GM18502 (cell line): ENCODE measurements around the gene COMT.

Experiments used
- ATAC-seq: cut with Tn5 transposase; IDR thresholded peaks from one replicate; pipeline ENCODE4 v1.9.1; 2021; ENCODE audit warnings: mild to moderate bottlenecking; ENCODE audit not compliant: unreplicated experiment, poor library complexity

Gene COMT

DNA sequence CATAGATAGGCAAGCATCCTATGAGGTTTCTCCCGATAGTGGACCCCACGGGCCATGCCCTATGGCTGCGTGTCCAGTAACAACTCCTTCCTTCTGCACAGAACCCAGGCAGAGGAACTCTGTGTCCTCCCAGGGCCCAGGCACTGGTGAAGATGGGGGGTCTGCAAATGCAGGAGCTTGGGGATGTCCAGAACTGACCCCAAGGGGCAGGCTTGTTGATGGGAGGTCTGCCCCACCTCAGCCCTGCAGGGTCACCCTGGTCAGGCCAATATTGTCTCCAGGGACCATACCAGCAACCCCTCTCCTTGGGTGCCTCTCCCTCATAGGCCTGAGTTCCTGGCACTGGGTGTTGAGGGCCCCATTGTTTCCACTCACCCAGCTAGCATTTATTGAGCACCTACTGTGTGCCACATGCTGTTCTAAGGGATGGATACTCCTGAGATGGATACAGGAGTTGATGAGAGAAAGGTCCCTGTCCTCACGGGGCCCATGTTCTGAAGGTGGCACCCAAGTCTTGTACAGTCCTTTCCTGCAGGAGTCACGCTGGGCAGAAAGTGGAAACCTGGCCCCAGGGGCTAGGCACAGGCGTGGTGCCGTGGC lies 26.4 kb downstream of the COMT start:
- ATAC-seq, result no peak

DNA sequence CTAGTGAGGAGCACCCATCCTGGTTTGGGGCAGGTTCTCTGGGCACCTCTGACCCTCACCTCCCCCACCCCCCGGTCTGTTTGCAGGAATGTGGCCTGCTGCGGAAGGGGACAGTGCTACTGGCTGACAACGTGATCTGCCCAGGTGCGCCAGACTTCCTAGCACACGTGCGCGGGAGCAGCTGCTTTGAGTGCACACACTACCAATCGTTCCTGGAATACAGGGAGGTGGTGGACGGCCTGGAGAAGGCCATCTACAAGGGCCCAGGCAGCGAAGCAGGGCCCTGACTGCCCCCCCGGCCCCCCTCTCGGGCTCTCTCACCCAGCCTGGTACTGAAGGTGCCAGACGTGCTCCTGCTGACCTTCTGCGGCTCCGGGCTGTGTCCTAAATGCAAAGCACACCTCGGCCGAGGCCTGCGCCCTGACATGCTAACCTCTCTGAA lies 26.9 kb downstream of the COMT start:
- no peak for ATAC-seq

DNA sequence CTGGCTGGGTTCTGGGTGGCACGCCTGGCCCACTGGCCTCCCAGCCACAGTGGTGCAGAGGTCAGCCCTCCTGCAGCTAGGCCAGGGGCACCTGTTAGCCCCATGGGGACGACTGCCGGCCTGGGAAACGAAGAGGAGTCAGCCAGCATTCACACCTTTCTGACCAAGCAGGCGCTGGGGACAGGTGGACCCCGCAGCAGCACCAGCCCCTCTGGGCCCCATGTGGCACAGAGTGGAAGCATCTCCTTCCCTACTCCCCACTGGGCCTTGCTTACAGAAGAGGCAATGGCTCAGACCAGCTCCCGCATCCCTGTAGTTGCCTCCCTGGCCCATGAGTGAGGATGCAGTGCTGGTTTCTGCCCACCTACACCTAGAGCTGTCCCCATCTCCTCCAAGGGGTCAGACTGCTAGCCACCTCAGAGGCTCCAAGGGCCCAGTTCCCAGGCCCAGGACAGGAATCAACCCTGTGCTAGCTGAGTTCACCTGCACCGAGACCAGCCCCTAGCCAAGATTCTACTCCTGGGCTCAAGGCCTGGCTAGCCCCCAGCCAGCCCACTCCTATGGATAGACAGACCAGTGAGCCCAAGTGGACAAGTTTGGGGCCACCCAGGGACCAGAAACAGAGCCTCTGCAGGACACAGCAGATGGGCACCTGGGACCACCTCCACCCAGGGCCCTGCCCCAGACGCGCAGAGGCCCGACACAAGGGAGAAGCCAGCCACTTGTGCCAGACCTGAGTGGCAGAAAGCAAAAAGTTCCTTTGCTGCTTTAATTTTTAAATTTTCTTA lies 27.8 kb downstream of the COMT start:
- ATAC-seq, result no peak

DNA sequence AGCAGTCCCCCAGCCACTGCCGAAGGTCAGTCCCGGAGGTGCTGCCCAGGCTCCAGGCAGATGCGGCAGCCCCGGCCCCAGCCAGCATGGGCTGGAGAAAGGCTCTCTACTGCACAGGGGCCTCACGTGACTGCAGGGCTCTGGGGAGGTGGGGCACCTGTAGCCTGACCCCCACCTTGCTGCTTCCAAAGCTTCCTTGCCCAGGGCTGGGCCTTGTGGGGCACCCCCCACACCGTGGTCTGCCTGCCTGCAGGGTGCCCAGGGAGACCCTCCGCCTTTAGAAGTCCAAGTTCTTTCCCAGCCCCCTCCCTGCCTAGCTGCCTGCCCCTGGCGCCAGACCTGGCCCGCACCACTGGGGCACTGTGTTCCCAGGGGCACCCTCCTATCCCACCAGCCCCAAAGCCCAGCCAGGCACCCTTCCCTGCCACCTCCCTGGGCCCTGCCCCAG lies 28.5 kb downstream of the COMT start:
- ATAC-seq, result no peak

DNA sequence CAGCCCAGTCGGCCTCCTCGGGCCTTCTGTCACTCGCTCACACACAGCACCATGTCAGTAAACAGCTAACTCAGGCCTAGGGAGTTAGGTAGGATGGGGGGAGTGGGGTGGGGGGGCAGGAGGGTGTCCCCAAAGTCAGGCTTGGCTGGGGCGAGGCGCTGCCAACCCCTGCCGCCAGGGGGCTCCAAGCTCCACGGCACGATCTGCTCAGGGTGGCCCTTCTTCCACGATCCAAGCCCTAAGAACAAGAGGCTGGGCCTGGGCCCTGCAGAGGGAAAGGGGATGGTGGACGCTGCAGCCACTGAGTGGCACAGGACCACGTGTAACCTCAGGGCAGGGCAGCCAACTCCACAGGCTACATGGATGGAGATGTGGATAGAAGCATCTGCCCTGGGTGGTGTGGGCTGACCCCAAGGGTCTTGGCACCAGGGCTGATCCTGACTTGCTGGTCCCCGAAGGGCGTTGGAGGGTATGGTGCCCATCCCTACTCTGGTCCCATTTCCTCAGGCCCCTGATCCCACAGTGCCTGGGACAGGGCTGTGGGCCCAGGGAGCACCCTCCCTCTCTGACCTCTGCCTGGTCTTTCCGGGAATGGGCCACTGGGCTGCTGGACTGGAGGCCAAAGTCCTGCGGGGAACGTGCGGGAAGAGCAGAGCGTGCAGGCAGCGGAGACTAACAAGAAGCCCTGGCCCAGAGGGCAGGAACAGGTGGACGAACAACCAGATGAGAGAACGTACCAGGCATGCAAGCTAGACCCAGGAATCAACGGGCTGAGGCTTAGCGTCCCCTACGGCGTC lies 29.1 kb downstream of the COMT start:
- no peak for ATAC-seq

DNA sequence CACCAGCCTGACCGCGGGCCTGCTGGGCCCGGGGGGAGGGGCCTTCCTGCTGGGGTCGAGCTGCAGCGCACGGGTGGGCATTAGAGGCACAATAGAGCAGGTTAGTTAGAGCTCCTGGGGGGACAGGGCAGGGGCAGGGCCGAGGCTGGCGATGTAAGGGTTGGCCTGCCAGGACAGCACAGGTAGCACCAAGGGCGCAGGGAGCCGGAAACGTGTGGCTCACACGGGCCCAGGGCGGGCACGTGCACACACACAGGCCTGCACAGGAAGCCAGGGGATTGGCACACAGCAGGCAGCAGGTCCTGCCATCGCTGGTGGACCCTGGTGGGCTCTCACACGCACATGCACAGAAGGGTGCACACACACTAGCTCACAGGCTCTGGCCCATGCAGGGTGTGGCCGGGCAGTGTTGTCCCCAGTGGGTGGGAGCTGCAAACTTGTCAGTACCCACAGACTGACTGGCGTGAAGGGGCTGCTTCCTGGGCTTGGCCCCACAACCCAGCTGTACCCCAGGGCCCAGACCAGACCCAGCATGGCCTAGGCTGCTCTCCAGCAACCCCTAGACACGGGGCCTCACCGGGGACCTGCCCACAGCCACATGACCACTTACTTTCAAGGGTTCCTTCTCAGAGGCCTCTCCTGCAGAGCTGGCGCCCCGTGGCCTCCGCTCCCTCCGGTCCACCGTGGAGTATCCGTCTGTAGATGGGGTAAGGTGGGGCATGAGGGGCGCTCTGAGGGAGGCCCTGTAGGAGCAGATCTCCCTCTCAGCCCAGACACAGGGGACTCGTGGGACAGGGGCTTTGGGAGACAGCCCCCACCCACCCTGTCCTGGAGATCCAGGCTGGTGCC lies 29.9 kb downstream of the COMT start:
- ATAC-seq, result no peak

DNA sequence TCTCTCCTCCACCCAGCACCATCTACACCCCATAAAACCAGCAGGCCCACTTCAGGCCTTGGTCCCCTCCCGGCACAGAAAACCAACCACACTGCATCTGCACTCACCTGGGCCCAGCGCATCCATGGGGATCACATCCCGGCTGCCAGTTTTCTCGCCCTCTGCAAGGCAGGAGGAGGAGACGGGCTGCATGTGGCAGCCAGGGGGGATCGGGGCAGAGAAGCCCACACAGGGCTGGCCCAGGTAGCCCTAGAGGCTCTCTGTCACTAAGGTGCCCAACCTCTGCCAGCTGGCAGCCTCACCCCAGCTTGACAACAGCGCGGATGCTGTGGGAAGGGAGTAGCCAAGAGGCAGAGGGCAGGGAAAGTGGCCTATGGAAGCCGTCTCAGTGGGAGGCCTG lies 30.7 kb downstream of the COMT start:
- no peak for ATAC-seq

DNA sequence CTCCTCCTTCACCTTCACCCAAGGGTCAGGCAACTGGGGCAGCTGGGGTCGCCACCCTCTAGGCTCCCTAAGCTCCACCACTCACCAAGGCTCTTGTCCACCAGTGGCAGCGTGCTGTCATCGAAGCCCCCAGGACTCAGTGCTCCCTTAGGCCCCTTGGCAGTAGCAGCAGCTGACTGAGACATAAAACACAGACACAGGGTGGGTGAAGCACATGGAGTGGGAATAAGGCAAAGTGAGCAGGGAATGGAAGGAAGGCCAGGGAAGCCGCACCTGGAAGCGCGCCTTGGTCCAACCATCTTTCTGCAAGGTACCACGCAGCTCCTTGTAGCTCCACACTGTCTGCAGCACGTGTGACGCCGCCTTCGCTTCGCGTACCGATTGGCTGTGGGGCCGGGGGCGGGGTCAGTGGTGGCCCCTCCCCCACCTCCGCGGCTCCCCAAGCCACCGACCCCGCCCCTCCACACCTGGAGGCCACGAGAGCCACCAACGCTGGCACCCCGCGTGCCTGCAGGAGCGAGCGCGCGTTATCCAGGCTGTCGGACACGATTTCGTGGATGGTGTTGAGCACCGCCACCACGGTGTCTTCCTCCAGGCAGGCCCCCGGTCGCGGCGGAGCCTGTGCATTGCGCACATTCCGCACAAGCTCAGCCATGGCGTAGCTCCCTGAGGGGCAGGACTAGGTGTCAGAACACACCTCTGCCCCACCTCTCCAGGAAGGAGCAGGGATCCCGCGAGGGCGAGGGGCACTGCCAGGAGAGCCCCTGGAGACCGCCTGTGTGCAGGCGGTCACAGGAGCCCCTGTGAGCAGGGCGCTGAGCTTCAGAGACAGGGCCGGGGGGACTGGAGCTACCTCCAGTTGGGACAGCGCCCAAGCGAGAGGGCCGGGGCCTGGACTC lies 31.3 kb downstream of the COMT start:
- no peak for ATAC-seq

DNA sequence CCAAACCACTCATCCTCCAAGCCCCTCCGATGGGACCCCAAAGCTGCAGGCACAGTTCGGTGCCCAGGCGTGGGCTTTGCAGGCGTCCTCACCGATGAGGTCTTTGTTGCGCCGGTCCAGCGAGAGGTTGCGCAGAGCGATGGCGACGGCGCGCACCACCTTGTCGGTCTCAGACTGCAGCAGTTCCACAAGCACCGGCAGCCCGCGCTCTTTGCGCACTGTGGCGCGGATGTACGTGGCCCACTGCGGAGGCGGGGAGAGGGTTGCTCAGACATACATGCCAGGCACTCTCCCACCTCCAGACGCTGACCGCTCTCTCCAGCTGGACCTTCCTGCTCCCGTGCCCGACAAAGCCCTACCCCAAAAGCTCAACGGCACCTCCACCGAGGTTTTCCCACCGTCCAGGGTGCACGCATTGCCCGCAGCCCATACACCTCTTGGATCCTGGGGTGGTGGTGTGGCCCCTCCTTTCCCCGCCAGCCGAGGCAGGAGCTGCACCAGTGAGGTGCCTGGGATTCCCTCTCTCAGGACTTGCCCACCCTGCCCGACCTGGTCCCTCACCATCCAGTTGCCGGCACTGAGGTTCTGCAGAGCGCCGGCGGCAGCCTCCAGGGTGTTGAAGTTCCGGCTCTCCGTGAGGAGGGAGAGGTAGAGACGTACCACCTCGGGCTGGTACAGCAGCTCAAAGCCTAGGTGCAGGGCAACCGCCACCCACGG lies 32.1 kb downstream of the COMT start:
- ATAC-seq, result no peak

DNA sequence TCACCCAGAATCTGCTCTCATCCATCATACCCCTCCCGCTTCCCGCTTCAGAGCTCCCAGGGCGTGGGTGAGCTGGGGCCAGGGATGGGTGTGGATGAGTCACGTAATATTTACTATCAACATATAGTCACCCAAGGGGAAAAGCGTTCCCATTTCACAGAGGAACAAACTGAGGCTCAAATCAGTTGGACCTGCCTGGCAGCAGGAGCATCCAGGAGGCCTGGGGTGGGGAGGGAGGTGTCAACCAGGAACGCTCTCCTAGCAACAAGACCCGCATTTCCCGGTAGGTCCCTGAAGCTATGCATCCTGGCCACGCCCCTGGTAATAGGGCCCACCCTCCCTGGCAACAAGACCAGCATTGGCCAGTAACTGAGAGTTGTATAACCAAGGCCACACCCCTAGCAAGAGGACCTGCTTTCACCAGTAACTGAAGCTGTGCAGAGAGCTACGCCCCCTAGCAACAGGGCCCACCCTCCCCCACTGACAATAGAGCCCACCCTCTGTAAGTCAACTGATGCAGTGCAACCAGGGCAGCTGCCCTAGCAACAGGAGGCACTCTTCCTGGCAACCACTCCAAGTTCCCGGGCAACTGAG lies 32.8 kb downstream of the COMT start:
- peak; percentile 55 for ATAC-seq

DNA sequence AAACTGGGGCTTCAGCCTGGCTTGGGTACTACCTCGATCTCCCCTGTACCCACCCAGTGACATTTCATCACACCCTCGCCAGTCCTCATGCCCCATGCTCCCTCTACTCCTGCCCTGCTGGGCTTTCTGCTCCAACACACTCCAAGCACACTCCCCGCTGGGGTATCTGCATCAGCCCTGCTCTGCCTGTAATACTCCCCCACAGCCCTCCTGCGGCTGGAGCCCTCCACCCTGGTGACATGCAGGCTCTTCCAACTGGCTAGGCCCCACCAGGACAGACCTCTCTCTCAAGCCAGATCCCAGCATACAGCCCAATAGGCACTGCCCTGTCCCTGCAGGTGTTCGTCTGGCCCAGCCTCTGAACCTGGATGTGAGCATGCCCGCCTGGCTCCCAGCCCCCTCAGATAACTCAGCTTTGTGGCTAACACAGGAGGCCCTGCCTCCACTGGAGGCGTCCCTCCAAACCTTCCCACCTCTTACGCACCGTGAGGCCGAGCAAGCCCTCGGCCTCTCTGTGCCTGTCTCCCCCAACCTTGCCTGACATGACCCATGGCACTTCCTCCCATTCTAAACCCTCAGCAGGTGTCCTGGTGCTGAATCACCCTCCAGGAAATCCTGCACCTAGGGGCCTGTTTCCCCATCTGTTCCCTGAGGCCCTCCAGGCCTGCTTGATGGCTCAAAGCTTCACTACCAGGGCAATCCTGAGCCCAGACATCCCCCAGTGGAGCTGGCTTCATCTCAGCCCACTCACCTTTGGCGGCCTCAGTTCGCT lies 33.5 kb downstream of the COMT start:
- no peak for ATAC-seq

DNA sequence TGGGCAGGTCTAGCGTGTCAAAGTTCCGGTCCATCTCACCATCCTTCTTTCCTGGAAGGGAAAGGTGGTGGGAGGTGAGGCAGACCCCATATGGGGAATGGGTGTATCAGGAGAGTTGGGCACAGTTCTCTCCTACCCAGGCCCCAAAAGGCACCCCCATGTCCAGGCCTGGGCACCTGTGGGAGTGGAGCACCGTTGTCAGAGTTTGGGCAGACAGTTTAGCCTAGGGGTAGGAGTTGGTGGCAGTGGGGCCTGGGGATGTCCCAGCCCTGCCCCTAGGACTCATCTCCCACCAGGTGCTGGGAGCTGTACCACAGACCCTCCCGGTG lies 34.1 kb downstream of the COMT start:
- ATAC-seq, result no peak

DNA sequence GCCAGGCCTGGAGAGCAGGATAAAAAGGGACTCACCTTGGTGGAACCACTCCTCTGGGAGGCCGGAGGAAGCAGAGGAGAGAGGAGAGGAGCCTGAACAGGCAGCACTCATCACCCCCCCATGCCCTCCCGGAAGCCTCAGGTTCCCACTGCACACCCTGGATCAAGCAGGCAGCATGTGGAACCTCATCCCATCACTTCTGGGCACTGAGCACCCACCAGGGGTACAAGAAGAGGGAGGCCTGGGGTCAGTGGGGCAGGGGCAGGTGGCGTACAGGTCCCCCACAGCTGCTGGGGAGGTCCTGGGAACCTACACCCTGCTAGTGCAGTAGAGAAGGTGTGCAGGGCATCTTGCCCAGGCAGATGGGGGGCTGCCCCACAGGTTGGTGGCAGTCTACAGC lies 35.1 kb downstream of the COMT start:
- no peak for ATAC-seq

DNA sequence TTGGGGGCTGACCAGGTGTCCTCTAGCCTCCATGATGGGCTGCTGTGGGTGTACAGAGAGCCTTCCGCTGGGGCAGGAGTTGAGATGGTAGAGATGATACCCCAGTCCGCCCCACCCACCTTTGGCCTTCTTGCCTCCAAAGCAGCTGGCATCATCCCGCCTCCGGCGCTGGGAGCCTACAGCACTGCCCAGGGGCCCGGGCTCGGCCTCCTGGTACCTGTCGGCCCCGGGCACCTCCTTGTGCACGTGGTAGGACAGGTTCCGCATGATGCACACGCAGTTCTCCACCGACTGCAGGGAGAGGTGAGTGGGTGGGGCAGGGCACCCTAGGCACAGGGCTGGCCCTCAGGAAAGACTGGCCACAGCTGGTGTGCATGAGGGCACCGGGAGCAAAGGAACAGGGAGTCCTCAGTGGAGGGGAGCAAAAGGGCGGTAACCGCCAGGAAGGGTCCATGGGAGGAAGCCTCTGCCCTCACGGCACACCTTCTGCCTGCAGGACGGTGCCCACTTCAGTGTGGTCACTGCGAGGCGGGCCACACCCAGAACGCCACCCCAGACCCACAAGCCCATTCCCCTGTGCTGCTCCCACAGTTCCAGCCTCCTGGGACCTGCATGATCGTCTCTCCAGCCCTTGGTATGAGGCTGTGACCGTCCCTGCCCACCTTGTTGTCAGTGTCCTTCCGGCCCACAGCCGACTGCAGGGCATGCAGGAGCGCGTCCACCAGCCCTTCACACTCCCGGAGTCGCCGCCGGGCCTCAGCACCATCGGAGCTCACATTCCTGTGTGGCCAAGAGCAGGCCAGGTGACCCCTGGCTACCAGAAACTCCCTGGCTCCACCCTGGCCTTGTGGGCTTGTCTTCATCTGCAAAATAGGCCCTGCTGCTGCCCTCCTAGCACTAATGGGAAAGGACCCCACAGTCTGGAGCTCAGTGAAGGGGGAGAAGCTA lies 36.0 kb downstream of the COMT start:
- ATAC-seq, result no peak

DNA sequence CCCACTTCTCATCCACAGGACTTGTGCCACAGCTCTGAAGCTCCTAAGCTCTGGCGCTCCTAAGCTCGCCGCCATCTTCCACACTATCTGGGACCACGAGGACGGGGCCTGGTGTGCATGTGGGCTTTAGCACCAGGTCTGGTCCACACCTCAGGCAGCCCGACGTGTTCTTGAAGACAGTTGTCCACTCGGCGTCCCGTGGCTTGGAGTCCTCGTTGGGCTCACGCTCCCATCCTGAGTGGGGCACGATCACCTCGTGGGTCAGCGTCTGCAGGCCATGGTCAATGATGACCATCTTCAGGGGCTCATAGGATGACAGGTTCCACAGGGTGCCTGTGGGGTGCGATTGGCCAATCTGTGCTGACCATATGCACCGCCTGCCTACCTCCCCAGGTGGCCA lies 37.2 kb downstream of the COMT start:
- ATAC-seq, result no peak

DNA sequence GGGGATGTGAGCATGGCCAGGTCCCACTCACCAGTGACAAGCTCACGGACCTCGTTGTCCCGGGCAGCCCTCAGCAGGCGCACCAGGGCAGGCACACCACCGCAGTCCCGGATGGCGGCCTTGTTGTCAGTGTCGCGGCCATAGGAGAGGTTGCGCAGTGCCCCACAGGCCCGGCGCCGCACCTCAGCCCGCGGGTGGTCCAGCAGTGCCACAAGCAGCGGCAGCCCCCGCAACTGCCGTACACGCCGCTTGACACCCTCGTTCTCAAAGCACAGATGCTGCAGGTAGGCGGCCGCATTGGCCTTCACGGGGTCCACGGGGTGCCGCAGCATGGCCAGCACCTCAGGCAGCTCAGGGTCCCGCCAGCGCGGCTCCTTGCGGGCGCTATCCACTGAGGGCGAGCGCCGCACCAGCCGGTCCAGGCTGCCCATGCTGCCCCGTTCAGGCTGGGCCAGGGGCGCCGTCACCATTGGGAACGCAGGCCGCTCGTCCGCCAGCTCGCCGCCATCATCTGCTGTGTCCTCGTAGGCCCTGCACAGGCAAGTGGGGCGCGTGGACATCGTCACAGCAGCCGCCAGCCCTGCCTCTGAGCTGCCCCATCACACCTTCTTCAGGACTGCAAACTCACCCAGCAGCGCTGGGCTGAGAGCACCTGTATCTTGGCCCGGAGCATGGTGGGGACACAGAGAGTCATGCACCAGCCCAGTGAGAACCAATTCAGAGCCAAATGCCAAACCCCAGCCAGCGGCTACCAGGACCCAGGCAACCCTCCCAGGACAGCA lies 38.3 kb downstream of the COMT start:
- no peak for ATAC-seq
